Adrenal gland (tissue), 12 donors: ENCODE results near the gene MMAB. TPM values are rescaled to one million over a fixed set of nuclear protein-coding genes. Genes with fewer than 3 reads are reported as not detected.

ENCODE experiments used
- DNase-seq, 7 donors: peaks; one replicate each; pipeline ENCODE4 v3.0.0-alpha.2; 2019 to 2020
- H3K27ac ChIP-seq, 5 donors: fragments of 200-600 bp; sonication (generic) in 4 of 5; 1 replicate in 3 of 5; 2 replicates in 2 of 5; pipeline versions ENCODE4 v1.5.1 to v1.8.0; 2016 to 2020; ENCODE audit warnings: mild to moderate bottlenecking in 1 of 5
- H3K27me3 ChIP-seq: fragments of 200-600 bp; 2 replicates; pipeline ENCODE4 v1.8.0; 2021
- H3K36me3 ChIP-seq, 2 donors: fragments of 200-600 bp; replicated peaks in 1 of 2; 1 replicate in 1 of 2; 2 replicates in 1 of 2; pipeline versions ENCODE4 v1.5.1 to v1.8.0; 2018 to 2022
- H3K4me1 ChIP-seq, 2 donors: fragments of 200-600 bp; replicated peaks in 1 of 2; 1 replicate in 1 of 2; 2 replicates in 1 of 2; pipeline versions ENCODE4 v1.5.1 to v1.8.0; 2018 to 2021
- H3K4me3 ChIP-seq, 4 donors: fragments of 200-600 bp; sonication (generic) in 3 of 4; one replicate each; pipeline ENCODE4 v1.5.1; 2016 to 2018
- H3K9me3 ChIP-seq, 3 donors: fragments of 200-600 bp; sonication (generic) in 1 of 3; replicated peaks in 1 of 3; 1 replicate in 2 of 3; 2 replicates in 1 of 3; pipeline versions ENCODE4 v1.5.1 to v1.8.0; 2016 to 2021
- POLR2A ChIP-seq, 2 donors: fragments of 450-650 bp; IDR thresholded peaks; one replicate each; pipeline ENCODE4 v1.6.1; 2017; ENCODE audit warnings: antibody characterized with exemption in 2 of 2, mild to moderate bottlenecking in 2 of 2, moderate library complexity in 1 of 2
- WGBS, 4 donors: extraction: QIAGEN DNeasy Blood & Tissue Kit in 2 of 4; methylation state at CpG; one replicate each; pipeline versions ENCODE4 v1.1.5 to v1.1.7; 2013 to 2017; 5-methylcytosine and 5-hydroxymethylcytosine counted together
- intact Hi-C, 2 donors: fragments of 100-400 bp; cut with DNase I; formaldehyde crosslinking; loops; one replicate each; pipeline versions ENCODE4 v1.14.1 to v1.15.0; 2022 to 2023
- polyA plus RNA-seq, 3 donors: library from polyadenylated mRNA; stranded (reverse); fragments of 200-250 nt in 2 of 3; fragments of 350-450 nt in 1 of 3; fragmentation: Illumina TruSeq in 1 of 3; extraction: RNeasy Lipid Tissue Mini Kit (QIAGEN cat#74804) in 1 of 3; gene quantifications; one replicate each; pipeline ENCODE4 v1.2.3, GENCODE V29; 2013 to 2014
- total RNA-seq, 9 donors: library from RNA; depleted of rRNA in 4 of 9; stranded (reverse); fragments of >200 nt in 4 of 9; fragments of 120-200 nt in 1 of 9; fragmentation: NEBNext Ultra II Directional in 1 of 9; extraction: Animal tissue kit (Norgen Biotek cat#: 25700) in 1 of 9; gene quantifications; one replicate each; pipeline versions ENCODE4 v1.1.0 to v1.2.4, GENCODE V29; 2013 to 2023
- TF ChIP-seq, protein P1 (sequence below), 6 experiments: fragments of 450-650 bp in 4 of 6; fragments of 200-600 bp in 2 of 6; sonication (generic) in 1 of 6; IDR thresholded peaks; 1 replicate in 5 of 6; 2 replicates in 1 of 6; pipeline versions ENCODE4 v1.5.1 to v1.8.0; 2016 to 2021; ENCODE audit warnings: antibody characterized with exemption in 6 of 6, mild to moderate bottlenecking in 2 of 6, moderate library complexity in 1 of 6
- donor health status: healthy with polysubstance abuse.
- donor health status: Bipolar disorder and iron deficiency.
- donor health status: DM: yes; HTN: yes; CAD: no.
- donor health status: DM: no; HTN: no; CAD: no.
- donor health status: DM: no; HTN: no; CAD: no.
- donor health status: DM: yes; HTN: yes; CAD: no.

MMAB gene
- total and polyA plus RNA-seq, 12 donors, result 52.3 to 238 (median 90.0) TPM

DNA sequence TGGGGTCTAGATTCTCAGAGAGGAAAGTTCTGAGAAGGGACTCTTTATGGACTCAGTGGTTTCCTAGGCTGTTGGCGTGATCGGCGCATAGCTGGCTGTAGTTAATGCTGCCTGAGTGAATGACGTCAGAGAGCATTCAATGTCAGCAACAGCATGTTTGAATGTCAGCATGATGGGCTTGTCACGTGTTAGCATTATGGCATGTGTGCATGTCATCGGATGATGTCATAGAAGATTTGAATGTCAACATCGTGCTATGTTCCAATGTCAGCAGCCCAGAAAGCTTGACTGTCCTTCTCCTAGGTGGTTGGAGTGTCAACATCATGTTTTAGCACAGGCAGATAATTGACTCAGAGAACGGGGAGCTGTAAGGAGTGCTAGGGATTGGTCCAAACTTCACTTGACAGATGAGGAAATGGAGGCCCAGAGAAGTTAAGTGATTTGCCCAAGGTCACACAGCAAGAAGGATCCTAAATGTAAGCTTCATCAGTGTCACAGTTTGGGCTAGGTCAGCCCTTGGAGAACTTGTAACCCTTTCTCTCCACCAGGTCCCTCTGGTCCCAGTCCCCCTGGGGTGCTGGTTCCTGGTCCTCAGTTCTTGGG, 45.8 kb upstream of the MMAB start:
- no peak for TF ChIP-seq POLR2A (IDR thresholded peaks at IDR 0.05)
- TF ChIP-seq, protein P1, sequence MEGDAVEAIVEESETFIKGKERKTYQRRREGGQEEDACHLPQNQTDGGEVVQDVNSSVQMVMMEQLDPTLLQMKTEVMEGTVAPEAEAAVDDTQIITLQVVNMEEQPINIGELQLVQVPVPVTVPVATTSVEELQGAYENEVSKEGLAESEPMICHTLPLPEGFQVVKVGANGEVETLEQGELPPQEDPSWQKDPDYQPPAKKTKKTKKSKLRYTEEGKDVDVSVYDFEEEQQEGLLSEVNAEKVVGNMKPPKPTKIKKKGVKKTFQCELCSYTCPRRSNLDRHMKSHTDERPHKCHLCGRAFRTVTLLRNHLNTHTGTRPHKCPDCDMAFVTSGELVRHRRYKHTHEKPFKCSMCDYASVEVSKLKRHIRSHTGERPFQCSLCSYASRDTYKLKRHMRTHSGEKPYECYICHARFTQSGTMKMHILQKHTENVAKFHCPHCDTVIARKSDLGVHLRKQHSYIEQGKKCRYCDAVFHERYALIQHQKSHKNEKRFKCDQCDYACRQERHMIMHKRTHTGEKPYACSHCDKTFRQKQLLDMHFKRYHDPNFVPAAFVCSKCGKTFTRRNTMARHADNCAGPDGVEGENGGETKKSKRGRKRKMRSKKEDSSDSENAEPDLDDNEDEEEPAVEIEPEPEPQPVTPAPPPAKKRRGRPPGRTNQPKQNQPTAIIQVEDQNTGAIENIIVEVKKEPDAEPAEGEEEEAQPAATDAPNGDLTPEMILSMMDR (IDR thresholded peaks at IDR 0.05), result no peak

DNA sequence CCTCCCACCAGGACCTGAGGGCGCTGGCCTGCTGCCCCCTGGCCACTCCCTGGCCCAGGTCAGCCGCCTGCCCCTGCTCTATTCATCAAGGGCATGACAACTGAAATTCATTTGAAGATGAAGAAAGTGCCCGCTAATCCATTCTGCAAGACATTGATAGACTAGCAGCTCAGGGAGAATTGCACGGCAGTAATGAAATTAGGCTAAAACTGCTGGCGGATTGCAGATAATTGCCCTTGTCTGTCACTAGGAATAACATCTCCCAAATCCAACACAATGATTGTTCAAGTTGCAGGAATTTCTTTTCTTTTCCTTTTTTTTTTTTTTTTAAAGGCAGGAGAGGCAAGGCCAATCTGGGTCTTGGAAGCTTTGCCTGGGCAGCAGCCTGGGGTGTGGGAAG, 44.8 kb upstream of the MMAB start:
- intact Hi-C loops, result loop anchor here in 1 of 2 donors (10.0 kb wide), 1 partner anchor 77 kb away; no protein-coding TSS in a partner anchor
- Histone ChIP-seq H3K27me3 (no peaks in the 10 kb centered on the region), H3K4me1 (no peaks in the 10 kb centered on the region), H3K27ac (no peak overlapping the region), H3K9me3 (no peaks in the 10 kb centered on the region), H3K4me3 (no peak overlapping the region), H3K36me3 (no peaks in the 10 kb centered on the region)
- 70 to 81% (median 79%) methylated on average over 5 of the region's 5 CpGs for WGBS, 4 donors
- no peak for DNase-seq
- TF ChIP-seq, protein P1 (IDR thresholded peaks at IDR 0.05), result no peak
- TF ChIP-seq POLR2A (IDR thresholded peaks at IDR 0.05), result no peak

More for the DNA sequence above, 45.8 kb upstream of the MMAB start:
- Histone ChIP-seq H3K4me3 (no peak overlapping the region), H3K9me3 (no peaks in the 10 kb centered on the region), H3K4me1 (no peaks in the 10 kb centered on the region), H3K27me3 (no peaks in the 10 kb centered on the region), H3K27ac (no peak overlapping the region), H3K36me3 (no peaks in the 10 kb centered on the region)
- 84 to 89% (median 87%) methylated on average over 8 of the region's 8 CpGs for WGBS, 4 donors
- DNase-seq, result no peak
- intact Hi-C loops, result loop anchor here in 1 of 2 donors (10.0 kb wide), 1 partner anchor 76 kb away; no protein-coding TSS in a partner anchor

DNA sequence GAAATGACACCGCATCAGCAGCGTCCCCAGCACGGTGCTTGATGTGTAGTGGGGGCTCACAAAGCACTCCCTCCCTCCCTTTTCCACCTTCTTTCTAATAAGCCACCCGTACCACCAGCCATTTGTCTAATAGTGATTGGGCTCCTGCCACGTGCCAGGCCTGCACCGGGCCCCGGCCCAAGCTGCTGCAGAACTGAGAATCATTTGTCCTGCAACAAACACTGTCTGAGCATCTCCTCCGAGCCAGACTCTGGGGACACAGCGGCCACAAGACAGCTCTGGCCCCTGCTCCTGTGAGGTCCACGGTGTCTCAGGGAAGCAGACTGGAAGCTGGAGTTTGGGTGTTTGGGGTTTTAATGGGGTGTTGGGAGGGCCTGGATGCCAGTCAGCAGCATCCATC, 44.2 kb upstream of the MMAB start:
- WGBS, 4 donors, result 70 to 78% (median 73%) methylated on average over 7 to 10 of the region's 10 CpGs
- Histone ChIP-seq H3K27me3 (no peaks in the 10 kb centered on the region), H3K9me3 (no peaks in the 10 kb centered on the region), H3K4me3 (no peak overlapping the region), H3K4me1 (no peaks in the 10 kb centered on the region), H3K27ac (no peak overlapping the region), H3K36me3 (no peaks in the 10 kb centered on the region)
- TF ChIP-seq POLR2A (IDR thresholded peaks at IDR 0.05), result no peak
- TF ChIP-seq, protein P1 (IDR thresholded peaks at IDR 0.05), result no peak
- intact Hi-C loops, result loop anchor here in 1 of 2 donors (10.0 kb wide), 1 partner anchor 77 kb away; no protein-coding TSS in a partner anchor
- DNase-seq, result no peak

DNA sequence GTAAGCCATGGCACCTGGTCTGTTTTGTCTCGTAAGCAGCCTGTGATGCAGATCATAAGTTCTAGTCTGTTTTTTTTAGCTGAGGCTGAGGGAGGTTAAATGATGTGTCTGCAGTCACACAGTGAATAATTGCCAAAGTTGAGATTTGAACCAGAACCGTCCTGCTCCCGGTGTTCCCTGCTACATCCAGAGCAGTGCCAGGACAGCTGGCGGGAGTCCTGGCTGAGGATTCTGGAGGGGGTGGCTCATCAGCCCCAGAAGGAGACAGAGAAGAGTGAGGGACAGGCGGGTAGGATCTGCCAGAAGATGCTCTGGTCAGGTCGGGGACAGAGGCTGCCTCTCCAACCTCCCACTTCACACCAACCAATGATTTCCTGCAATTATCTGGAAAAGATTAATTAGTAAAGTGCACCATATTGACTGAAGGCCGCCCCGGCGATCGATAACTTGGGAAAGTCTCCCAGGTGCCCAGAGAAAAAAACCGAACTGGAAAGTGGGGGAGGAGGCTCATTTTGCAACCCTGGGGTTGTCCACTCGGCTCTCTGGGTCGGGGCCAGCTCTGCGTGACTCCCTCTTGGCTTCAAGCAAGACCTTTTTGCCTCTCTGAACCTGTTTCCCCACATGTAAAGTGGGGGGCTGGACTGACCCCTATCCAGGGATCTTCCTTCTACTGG, 42.4 kb upstream of the MMAB start:
- DNase-seq, result peak in 1 of 7 donors; percentile 36
- no peak overlapping the region for H3K27ac ChIP-seq
- H3K27me3 ChIP-seq, result no peaks in the 10 kb centered on the region
- 52 to 72% (median 58%) methylated on average over 14 of the region's 14 CpGs for WGBS, 4 donors
- no peaks in the 10 kb centered on the region for H3K9me3 ChIP-seq
- intact Hi-C loops, result loop anchor here in 1 of 2 donors (10.0 kb wide), 1 partner anchor 79 kb away; no protein-coding TSS in a partner anchor
- H3K4me1 ChIP-seq, result no peaks in the 10 kb centered on the region
- no peak overlapping the region for H3K4me3 ChIP-seq
- TF ChIP-seq, protein P1 (IDR thresholded peaks at IDR 0.05), result no peak
- TF ChIP-seq POLR2A (IDR thresholded peaks at IDR 0.05), result no peak
- H3K36me3 ChIP-seq, result no peaks in the 10 kb centered on the region
